Measurements from ENCODE around the gene RANBP17.

DNA sequence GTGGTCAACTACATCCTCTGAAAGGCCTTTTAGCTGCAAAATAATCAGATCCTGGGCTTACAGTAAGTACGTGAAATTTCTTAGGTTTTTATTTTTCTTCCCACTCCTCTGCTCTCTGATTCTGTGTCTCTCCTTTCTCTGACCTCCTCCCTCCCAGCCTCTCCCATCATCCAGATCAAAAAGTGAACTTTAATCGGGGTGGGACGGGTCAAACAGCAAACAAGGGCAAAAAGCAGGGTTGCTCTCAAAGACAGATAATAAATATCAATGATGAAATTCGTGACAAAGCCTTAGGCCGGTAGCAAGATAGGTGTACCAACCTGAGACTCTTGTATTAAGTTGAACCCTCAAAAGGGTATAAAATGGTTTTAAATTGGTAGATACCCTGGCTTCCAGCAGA lies 76.1 kb downstream of the RANBP17 start:
- TF ChIP-seq, protein P1, sequence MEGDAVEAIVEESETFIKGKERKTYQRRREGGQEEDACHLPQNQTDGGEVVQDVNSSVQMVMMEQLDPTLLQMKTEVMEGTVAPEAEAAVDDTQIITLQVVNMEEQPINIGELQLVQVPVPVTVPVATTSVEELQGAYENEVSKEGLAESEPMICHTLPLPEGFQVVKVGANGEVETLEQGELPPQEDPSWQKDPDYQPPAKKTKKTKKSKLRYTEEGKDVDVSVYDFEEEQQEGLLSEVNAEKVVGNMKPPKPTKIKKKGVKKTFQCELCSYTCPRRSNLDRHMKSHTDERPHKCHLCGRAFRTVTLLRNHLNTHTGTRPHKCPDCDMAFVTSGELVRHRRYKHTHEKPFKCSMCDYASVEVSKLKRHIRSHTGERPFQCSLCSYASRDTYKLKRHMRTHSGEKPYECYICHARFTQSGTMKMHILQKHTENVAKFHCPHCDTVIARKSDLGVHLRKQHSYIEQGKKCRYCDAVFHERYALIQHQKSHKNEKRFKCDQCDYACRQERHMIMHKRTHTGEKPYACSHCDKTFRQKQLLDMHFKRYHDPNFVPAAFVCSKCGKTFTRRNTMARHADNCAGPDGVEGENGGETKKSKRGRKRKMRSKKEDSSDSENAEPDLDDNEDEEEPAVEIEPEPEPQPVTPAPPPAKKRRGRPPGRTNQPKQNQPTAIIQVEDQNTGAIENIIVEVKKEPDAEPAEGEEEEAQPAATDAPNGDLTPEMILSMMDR (conservative IDR thresholded peaks at IDR 0.05; ENCODE audit: low read depth, low read length), result no peak
- TF ChIP-seq SMC3 (IDR thresholded peaks at IDR 0.05; ENCODE audit: low read depth, low read length), result no peak
- TF ChIP-seq NFE2L2 (IDR thresholded peaks at IDR 0.05; ENCODE audit: low read depth, low read length), result no peak
- TF ChIP-seq POLR2A (IDR thresholded peaks at IDR 0.05; ENCODE audit: low read depth, low read length), result no peak
- TF ChIP-seq, protein P2, sequence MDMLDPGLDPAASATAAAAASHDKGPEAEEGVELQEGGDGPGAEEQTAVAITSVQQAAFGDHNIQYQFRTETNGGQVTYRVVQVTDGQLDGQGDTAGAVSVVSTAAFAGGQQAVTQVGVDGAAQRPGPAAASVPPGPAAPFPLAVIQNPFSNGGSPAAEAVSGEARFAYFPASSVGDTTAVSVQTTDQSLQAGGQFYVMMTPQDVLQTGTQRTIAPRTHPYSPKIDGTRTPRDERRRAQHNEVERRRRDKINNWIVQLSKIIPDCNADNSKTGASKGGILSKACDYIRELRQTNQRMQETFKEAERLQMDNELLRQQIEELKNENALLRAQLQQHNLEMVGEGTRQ (IDR thresholded peaks at IDR 0.05; ENCODE audit: low read depth, low read length), result no peak
- no peak for TF ChIP-seq BHLHE40 (IDR thresholded peaks at IDR 0.05; ENCODE audit: low read depth, low read length)
- no peak for TF ChIP-seq CHD1 (IDR thresholded peaks at IDR 0.05; ENCODE audit: low read depth, low read length)
- no peak for TF ChIP-seq RAD21 (IDR thresholded peaks at IDR 0.05; ENCODE audit: low read length)
- TF ChIP-seq RCOR1 (IDR thresholded peaks at IDR 0.05; ENCODE audit: insufficient replicate concordance, low read length), result no peak
- TF ChIP-seq, protein P3, sequence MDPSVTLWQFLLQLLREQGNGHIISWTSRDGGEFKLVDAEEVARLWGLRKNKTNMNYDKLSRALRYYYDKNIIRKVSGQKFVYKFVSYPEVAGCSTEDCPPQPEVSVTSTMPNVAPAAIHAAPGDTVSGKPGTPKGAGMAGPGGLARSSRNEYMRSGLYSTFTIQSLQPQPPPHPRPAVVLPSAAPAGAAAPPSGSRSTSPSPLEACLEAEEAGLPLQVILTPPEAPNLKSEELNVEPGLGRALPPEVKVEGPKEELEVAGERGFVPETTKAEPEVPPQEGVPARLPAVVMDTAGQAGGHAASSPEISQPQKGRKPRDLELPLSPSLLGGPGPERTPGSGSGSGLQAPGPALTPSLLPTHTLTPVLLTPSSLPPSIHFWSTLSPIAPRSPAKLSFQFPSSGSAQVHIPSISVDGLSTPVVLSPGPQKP (IDR thresholded peaks at IDR 0.05; ENCODE audit: borderline replicate concordance, low read depth, low read length), result no peak
- no peak for TF ChIP-seq MXI1 (IDR thresholded peaks at IDR 0.05; ENCODE audit: borderline replicate concordance, low read depth, low read length)
- no peak for TF ChIP-seq MAZ (IDR thresholded peaks at IDR 0.05; ENCODE audit: borderline replicate concordance, low read depth, low read length)
- no peak for TF ChIP-seq MAFK (IDR thresholded peaks at IDR 0.05; ENCODE audit: low read depth, low read length)

Data from IMR-90 (cell line).